Peyer's patch (tissue), 4 donors: ENCODE measurements around the gene GAS7. TPM values are rescaled to one million over a fixed set of nuclear protein-coding genes. Genes with fewer than 3 reads are reported as not detected.

Source experiments
- DNase-seq, 3 donors: peaks; one replicate each; pipeline ENCODE4 v3.0.0-alpha.2; 2017 to 2019
- H3K27ac ChIP-seq, 4 donors: fragments of 200-600 bp; sonication (generic); one replicate each; pipeline ENCODE4 v1.5.1; 2016 to 2019
- H3K27me3 ChIP-seq, 2 donors: fragments of 200-600 bp; sonication (generic); one replicate each; pipeline ENCODE4 v1.5.1; 2019
- H3K36me3 ChIP-seq, 3 donors: fragments of 200-600 bp; sonication (generic); one replicate each; pipeline ENCODE4 v1.5.1; 2016 to 2019
- H3K4me1 ChIP-seq, 4 donors: fragments of 200-600 bp; sonication (generic); one replicate each; pipeline ENCODE4 v1.5.1; 2016 to 2019
- H3K4me3 ChIP-seq, 4 donors: fragments of 200-600 bp; sonication (generic); 1 replicate in 3 of 4; 2 replicates in 1 of 4; pipeline ENCODE4 v1.5.1; 2016 to 2019; ENCODE audit warnings: mild to moderate bottlenecking in 1 of 4
- H3K9me3 ChIP-seq, 4 donors: fragments of 200-600 bp; sonication (generic); one replicate each; pipeline ENCODE4 v1.5.1; 2016 to 2019; ENCODE audit warnings: mild to moderate bottlenecking in 1 of 4
- POLR2A ChIP-seq, 2 donors: fragments of 450-650 bp; IDR thresholded peaks; one replicate each; pipeline ENCODE4 v1.5.1; 2017; ENCODE audit warnings: antibody characterized with exemption in 2 of 2, mild to moderate bottlenecking in 2 of 2, moderate library complexity in 2 of 2
- total RNA-seq, 4 donors: library from RNA; depleted of rRNA; stranded (reverse); fragments of >200 nt; gene quantifications; one replicate each; pipeline ENCODE4 v1.1.0, GENCODE V29; 2016
- TF ChIP-seq, protein P1 (sequence below), 6 experiments: fragments of 450-650 bp in 4 of 6; fragments of 200-600 bp in 2 of 6; sonication (generic) in 1 of 6; IDR thresholded peaks; one replicate each; pipeline ENCODE4 v1.5.1; 2017 to 2019; ENCODE audit warnings: antibody characterized with exemption in 6 of 6, mild to moderate bottlenecking in 3 of 6, moderate library complexity in 1 of 6

Gene GAS7
- total RNA-seq, 4 donors from 2014 or later = 6.8 to 104 (median 27.6) TPM

DNA sequence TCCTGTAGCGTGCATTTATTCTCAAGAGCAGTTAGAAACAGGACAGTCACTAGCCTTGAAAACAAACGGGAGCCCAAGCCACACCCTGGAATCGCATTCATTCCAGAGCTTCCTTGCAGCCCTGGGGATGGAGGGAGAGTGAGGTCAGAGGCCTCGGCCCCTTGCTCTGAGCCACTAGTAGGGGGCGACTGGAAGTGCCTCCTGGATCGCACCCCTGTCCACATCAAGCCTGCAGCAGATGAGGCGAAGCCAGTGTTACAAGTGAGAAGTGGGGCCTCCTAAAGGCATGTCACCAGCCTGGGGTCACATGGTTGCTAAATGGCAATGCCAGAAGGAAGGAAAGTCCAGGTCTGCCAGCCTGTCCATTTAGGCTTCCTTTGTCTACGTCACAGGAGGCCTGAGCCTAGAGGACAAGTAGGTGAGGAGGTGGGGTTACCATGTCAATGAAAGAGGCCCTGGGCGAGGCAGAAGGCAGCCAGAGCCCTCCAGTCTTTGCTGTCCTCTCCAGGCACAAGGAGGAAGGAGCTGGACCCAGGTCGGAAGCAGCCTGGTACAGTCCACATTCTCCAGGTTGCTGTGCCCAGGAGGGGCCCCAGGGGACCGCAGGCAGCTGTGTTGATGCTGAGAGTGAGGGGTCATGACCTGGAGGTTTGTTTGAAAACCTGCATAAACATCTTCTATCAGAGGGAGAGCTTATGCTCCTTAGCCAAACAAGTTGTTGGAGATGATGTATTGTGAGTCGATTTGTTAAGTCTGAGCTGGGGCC is 290.3 kb downstream of the GAS7 start:
- TF ChIP-seq POLR2A (IDR thresholded peaks at IDR 0.05) = no peak
- TF ChIP-seq, protein P1, sequence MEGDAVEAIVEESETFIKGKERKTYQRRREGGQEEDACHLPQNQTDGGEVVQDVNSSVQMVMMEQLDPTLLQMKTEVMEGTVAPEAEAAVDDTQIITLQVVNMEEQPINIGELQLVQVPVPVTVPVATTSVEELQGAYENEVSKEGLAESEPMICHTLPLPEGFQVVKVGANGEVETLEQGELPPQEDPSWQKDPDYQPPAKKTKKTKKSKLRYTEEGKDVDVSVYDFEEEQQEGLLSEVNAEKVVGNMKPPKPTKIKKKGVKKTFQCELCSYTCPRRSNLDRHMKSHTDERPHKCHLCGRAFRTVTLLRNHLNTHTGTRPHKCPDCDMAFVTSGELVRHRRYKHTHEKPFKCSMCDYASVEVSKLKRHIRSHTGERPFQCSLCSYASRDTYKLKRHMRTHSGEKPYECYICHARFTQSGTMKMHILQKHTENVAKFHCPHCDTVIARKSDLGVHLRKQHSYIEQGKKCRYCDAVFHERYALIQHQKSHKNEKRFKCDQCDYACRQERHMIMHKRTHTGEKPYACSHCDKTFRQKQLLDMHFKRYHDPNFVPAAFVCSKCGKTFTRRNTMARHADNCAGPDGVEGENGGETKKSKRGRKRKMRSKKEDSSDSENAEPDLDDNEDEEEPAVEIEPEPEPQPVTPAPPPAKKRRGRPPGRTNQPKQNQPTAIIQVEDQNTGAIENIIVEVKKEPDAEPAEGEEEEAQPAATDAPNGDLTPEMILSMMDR (IDR thresholded peaks at IDR 0.05) = no peak
- H3K9me3 ChIP-seq = no peaks in the 10 kb centered on the region
- H3K27ac ChIP-seq = no peak overlapping the region
- no peaks in the 10 kb centered on the region for H3K4me1 ChIP-seq
- no peak overlapping the region for H3K4me3 ChIP-seq
- DNase-seq = no peak
- no peaks in the 10 kb centered on the region for H3K36me3 ChIP-seq
- no peaks in the 10 kb centered on the region for H3K27me3 ChIP-seq

DNA sequence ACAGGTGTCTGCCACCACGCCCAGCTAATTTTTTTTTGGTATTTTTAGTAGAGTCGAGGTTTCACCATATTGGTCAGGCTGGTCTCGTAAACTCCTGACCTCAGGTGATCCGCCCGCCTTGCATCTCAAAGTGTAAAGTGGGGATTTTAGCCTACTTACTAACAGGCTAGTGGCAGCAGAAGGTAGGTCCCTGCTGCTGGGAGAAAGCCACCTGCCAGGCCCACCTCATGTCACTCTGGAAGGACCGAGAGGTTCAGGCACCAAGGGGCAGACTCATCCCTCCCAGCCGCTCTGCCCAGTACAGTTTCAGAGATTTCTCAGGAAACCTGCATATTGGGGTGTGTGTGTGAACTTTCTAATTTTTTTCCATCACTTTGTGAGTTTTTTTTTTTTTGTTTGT is 291.3 kb downstream of the GAS7 start:
- Histone ChIP-seq H3K4me3 (no peak overlapping the region), H3K4me1 (no peaks in the 10 kb centered on the region), H3K27me3 (no peaks in the 10 kb centered on the region), H3K27ac (no peak overlapping the region), H3K9me3 (no peaks in the 10 kb centered on the region), H3K36me3 (no peaks in the 10 kb centered on the region)
- TF ChIP-seq, protein P1 (IDR thresholded peaks at IDR 0.05) = no peak
- TF ChIP-seq POLR2A (IDR thresholded peaks at IDR 0.05) = no peak
- no peak for DNase-seq

DNA sequence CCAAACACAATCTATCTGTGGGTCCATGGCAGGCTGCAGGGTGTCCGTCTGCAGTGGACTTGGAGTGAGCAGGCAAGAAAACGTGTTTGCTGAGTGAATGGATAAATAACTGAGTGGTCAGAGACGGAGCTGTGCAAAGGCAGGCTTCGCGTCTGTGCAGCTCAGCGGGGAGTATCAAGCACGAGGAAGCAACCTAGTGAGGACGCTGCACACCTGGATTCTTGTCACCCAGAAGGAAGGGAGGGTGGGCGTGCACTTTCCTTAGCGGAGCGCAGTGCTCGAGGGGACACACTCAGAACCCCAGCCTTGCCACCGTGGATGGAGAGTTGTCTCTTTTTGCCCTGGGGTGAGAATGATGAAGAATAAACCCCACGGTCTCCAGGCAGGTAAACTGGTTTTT is 291.8 kb downstream of the GAS7 start:
- Histone ChIP-seq H3K36me3 (no peaks in the 10 kb centered on the region), H3K9me3 (no peaks in the 10 kb centered on the region), H3K27ac (no peak overlapping the region), H3K4me1 (no peaks in the 10 kb centered on the region), H3K4me3 (no peak overlapping the region), H3K27me3 (no peaks in the 10 kb centered on the region)
- TF ChIP-seq, protein P1 (IDR thresholded peaks at IDR 0.05) = no peak
- no peak for TF ChIP-seq POLR2A (IDR thresholded peaks at IDR 0.05)
- no peak for DNase-seq

DNA sequence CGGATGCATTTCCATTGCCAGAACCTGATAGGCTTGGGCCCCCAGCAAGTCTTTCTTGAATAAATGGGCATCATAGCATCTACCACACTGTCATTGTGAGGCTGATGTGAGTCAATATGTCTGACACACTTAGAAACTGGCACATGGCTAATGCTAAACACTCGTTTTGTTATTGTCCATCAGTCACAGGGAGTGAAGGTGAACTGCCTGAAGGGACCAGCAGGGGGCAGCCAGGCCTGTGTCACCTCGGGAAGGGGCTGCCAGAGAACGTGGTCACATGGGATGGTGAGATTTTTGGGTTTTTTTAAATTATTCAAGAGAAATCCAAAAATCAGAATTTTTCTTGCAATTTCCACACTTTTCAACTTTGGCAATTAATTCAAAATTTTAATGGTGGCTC is 292.5 kb downstream of the GAS7 start:
- Histone ChIP-seq H3K4me3 (no peak overlapping the region), H3K36me3 (no peaks in the 10 kb centered on the region), H3K9me3 (no peaks in the 10 kb centered on the region), H3K27me3 (no peaks in the 10 kb centered on the region), H3K4me1 (no peaks in the 10 kb centered on the region), H3K27ac (no peak overlapping the region)
- TF ChIP-seq, protein P1 (IDR thresholded peaks at IDR 0.05) = peak in 4 of 6 experiments; percentile 6 to 21 (median 13)
- TF ChIP-seq POLR2A (IDR thresholded peaks at IDR 0.05) = no peak
- DNase-seq = no peak

DNA sequence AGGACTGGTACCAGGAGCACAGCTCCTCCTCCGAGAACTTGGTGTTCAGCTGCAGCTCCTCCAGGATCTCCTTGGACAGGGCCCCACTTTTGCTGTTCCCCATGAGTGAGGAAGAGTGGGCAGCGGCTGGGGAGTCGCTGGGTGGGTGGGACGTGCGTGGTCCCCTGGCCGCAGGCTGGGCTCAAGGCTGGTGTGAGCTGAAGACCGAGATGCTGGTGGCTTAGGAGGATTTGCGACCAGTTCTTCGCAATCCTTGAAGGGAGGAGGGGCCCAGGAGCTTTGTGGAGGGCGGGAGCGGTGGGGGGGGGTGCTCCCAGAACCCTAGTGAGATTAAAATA is 293.4 kb downstream of the GAS7 start, which contains the start of gene RCVRN:
Gene RCVRN (minus strand): TSS at position 194 of the 338 bp plus-strand sequence. CDS start 91 bp downstream, at position 103.
- no peak within 1 kb of the TSS for H3K27ac ChIP-seq
- H3K9me3 ChIP-seq = no peaks in the 10 kb centered on the region
- H3K4me1 ChIP-seq = no peaks in the 10 kb centered on the region
- H3K36me3 ChIP-seq = no peaks in the 10 kb centered on the region
- TF ChIP-seq, protein P1 (IDR thresholded peaks at IDR 0.05) = no peak
- no peak for TF ChIP-seq POLR2A (IDR thresholded peaks at IDR 0.05)
- DNase-seq = no peak
- no peak within 1 kb of the TSS for H3K4me3 ChIP-seq
- no peaks in the 10 kb centered on the region for H3K27me3 ChIP-seq
